Measurements from ENCODE around the gene GAB3.

- TF ChIP-seq POLR2A (IDR thresholded peaks at IDR 0.05), result no peak
- no peak for TF ChIP-seq CTCF (IDR thresholded peaks at IDR 0.05)
Measured at GRCh38 chrX:154749856-154750255, 1.0 kb downstream of the GAB3 start.
